Measurements from ENCODE around the gene MAPK10.

- no peak for TF ChIP-seq POLR2AphosphoS5 (IDR thresholded peaks at IDR 0.05)
- TF ChIP-seq CTCF (IDR thresholded peaks at IDR 0.05): no peak
Measured at GRCh38 chr4:85970535-85970934, 389.3 kb downstream of the MAPK10 start.
